Fibroblast of skin of back (primary cell): ENCODE data around the gene LNP1.

Source experiments
- DNase-seq: peaks from one replicate; pipeline ENCODE4 v3.0.0-alpha.2; 2013

LNP1 gene

GRCh38 chr3:100480081-100480480, 78.7 kb downstream of the LNP1 start:
- no peak for DNase-seq

DNA sequence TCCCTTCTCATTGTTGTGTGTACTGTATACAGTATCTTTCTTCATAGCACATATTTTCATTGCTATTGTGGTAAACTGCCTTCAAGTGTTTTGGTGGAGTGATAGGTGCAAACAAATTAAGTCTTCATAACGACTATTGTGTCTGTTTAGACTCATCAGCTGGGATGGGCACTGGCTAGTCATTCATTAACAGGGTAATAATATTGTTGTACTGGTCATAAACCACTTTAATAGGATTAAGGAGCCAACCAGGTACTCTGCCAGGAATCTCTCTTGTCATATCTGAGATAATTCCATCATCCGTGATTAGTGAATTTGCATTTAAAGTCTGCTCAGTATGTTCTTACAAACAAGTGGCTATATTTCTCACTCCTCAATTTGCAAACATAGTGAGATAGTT, 80.8 kb downstream of the LNP1 start:
- no peak for DNase-seq

GRCh38 chr3:100483529-100483928, 82.2 kb downstream of the LNP1 start:
- DNase-seq, result no peak

DNA sequence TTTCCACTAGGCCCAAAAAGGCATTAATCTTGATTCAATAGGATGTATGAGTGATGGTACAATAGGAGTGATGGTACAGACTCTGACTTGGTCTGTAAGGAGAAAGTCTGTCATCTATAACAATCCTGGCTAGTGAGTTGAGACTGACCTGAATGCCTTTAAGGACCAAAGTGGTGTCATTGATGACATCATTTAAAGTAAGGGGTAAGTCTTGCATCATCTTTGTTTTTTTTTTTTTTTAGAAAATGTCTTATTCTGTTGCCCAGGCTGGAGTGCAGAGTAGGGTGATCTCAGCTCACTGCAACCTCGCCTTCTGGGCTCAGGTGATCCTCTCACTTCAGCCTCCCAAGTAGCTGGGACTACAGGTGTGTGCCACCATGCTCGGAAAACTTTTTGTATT, 85.5 kb downstream of the LNP1 start:
- DNase-seq, result no peak

- no peak for DNase-seq
Measured at GRCh38 chr3:100489118-100489517, 87.8 kb downstream of the LNP1 start.

GRCh38 chr3:100492059-100493006, 91.0 kb downstream of the LNP1 start, which contains the start of gene TMEM45A:
TMEM45A (plus strand) TSS chr3:100492619; CDS start chr3:100555212, 62,593 bp downstream.
- peak; percentile 96 for DNase-seq

- DNase-seq, result peak; percentile 91
Measured at GRCh38 chr3:100496711-100497261, 95.4 kb downstream of the LNP1 start.

- no peak for DNase-seq
Measured at GRCh38 chr3:100499651-100500050, 98.3 kb downstream of the LNP1 start.

DNA sequence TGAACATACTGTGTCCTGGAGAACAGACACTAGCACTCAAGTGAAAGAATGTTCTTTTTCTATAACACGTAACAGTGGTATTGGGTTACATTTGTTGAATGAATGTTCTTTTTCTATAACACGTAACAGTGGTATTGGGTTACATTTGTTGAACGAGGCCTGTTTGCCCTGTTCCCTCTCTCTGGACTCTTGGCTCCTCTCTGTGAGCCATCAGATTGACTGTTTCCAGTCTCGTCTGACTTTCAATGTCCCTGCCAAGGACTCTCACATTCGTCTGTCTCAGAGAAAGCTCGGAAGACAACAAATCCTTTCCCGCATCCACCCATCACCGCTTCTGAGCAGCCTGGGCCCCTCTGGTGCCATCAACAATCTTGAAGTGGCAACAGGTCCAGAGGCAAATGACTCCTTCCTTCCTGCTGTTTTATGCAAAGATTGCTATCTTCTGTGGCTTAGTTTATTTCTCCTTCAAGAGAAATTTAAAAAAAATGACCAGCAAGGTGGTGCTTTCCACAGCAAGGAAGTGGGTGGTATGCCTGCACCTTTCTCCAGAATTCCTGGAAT, 99.1 kb downstream of the LNP1 start:
- DNase-seq, result no peak

GRCh38 chr3:100503448-100503847, 102.1 kb downstream of the LNP1 start:
- no peak for DNase-seq
